NCI-H82 treated with DMSO at 0.1 percent for 48 hours (cell line): ENCODE results near the gene ELF1.
"Not testable (repeated sequence)": the region's sequence is repeated elsewhere in the genome, so short reads cannot be mapped to it uniquely, and the experiment has no call there.

ENCODE experiments used
- DNase-seq: peaks from one replicate; lab custom pipeline; 2025; ENCODE audit not compliant: unreplicated experiment; lab: John Stamatoyannopoulos, UW

ELF1 gene

GRCh38 chr13:40895227-40896184 is 123.6 kb downstream of the ELF1 start:
- DNase-seq: no peak

- not testable (repeated sequence) for DNase-seq
Observed at GRCh38 chr13:40893573-40893972, 125.5 kb downstream of the ELF1 start.

- DNase-seq: no peak
Observed at GRCh38 chr13:40886017-40886416, 133.1 kb downstream of the ELF1 start.

- DNase-seq: not testable (repeated sequence)
Observed at GRCh38 chr13:40884175-40884574, 134.9 kb downstream of the ELF1 start.
